ENCODE data around the gene DDX11.
"Not testable (repeated sequence)": the region's sequence is repeated elsewhere in the genome, so short reads cannot be mapped to it uniquely, and the experiment has no call there.

DDX11 gene

DNA sequence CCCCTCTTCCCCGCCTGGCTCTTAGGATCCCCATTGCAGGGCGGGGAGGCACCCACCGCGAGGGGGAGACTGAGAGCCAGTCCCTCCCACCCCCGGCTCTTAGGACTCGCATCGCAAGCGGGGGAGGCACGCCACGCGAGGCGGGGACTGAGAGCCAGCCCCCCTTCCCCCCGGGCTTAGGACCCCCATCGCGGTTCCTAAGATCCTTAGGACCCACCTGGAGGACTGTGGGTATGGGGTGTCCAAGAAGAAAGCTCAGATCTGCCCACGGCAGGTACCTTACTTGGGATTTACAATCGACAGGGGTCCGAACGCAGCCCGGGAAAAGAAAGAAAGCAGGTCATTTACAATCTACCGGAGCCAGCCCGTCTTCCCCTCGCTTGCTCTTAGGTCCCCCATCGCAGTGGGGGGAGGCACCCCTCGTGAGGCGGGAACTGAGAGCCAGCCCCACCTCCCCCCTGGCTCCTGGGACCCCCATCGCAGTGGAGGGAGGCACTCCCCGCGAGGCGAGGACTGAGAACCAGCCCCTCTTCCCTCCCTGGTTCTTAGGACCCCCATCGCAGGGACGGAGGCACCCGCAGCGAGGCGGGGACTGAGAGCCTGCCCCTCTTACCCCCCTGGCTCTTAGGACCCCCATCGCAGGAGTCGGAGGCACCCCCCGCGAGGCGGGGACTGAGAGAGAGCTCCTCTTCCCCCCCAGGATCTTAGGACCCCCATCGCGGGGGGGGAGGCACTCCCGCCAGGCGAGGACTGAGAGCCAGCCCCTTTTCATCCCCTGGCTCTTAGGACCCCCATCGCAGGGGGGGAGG is 43.7 kb downstream of the DDX11 start:
- peak overlapping the region; percentile 34 for H3K4me3 ChIP-seq (ENCODE audit: low read length)
- TF ChIP-seq ZNF274 (IDR thresholded peaks at IDR 0.05; ENCODE audit: low read depth, low read length): no peak

- TF ChIP-seq ZNF274 (IDR thresholded peaks at IDR 0.05; ENCODE audit: low read depth, low read length): no peak
- peak overlapping the region; percentile 47; the same call in 1 of the 2 replicates for H3K4me3 ChIP-seq (ENCODE audit: low read length)
Measured at GRCh38 chr12:31118347-31119191, 44.9 kb downstream of the DDX11 start.

GRCh38 chr12:31119192-31119802 is 45.6 kb downstream of the DDX11 start:
- no peak for TF ChIP-seq ZNF274 (IDR thresholded peaks at IDR 0.05; ENCODE audit: low read depth, low read length)
- no peak overlapping the region; the same call in 1 of the 2 replicates for H3K4me3 ChIP-seq (ENCODE audit: low read length)

GRCh38 chr12:31119803-31120211 is 46.1 kb downstream of the DDX11 start:
- no peak overlapping the region for H3K4me3 ChIP-seq (ENCODE audit: low read length)
- no peak for TF ChIP-seq ZNF274 (IDR thresholded peaks at IDR 0.05; ENCODE audit: low read depth, low read length)

DNA sequence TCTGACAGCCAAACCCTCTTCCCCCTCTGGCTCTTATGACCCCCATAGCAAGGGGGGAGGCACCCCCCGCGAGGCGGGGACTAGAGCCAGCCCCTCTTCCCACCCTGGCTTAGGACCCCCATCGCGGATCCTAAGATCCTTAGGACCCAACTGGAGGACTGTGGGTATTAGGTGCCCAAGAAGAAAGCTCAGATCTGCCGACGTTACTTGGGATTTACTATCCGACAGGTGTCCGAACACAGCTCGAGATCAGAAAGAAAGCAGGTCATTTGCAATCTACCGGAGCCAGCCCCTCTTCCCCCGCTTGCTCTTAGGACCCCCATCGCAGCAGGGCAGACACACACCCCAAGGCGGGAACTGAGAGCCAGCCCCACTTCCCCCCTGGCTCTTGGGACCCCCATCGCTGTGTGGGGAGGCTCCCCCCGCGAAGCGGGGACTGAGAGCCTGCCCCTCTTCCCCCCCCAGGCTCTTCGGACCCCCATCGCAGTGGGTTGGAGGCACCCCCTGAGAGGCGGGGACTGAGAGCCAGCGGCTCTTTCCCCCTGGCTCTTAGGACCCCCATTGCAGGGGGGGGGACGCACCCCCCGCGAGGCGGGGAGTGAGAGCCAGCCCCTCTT is 46.8 kb downstream of the DDX11 start:
- H3K4me3 ChIP-seq (ENCODE audit: low read length): no peak overlapping the region
- no peak for TF ChIP-seq ZNF274 (IDR thresholded peaks at IDR 0.05; ENCODE audit: low read depth, low read length)

GRCh38 chr12:31121022-31121728 is 47.5 kb downstream of the DDX11 start:
- H3K4me3 ChIP-seq (ENCODE audit: low read length): not testable (repeated sequence)

DNA sequence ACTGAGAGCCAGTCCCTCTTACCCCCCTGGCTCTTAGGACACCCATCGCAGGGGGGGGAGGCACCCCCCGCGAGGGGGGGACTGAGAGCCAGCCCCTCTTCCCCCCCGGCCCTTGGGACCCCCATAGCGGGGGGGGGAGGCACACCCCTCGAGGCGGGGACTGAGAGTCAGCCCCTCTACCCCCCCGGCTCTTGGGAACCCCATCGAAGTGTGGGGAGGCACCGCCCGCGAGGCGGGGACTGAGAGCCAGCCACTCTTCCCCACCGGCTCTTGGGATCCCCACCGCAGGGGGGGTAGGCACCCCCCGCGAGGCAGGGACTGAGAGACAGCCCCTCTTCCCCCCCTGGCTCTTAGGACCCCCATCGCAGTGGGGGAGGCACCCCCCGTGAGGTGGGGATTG is 48.8 kb downstream of the DDX11 start:
- no peak for TF ChIP-seq ZNF274 (IDR thresholded peaks at IDR 0.05; ENCODE audit: low read depth, low read length)
- no peak overlapping the region for H3K4me3 ChIP-seq (ENCODE audit: low read length)

DNA sequence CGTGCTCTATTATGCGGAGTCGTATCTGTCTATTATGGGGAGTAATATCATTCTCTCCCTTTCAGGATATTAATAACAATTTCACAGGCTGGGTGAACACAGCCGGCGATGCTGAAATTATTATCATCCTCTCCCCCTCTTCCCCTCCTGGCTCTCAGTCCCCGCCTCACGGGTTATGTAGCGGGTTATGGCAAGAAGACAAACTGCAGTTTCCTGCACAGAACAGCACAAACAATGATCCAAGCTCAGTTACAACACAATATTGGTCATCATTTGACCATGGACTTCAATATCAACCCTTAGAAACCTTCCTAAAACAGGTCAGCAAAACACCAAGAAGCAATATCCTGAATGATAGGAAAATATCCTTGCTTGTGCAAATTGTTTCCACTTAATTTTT is 50.5 kb downstream of the DDX11 start:
- H3K4me3 ChIP-seq (ENCODE audit: low read length): not testable (repeated sequence)

GRCh38 chr12:31125171-31125570 is 51.5 kb downstream of the DDX11 start:
- not testable (repeated sequence) for H3K4me3 ChIP-seq (ENCODE audit: low read length)

GRCh38 chr12:31127209-31127848 is 53.7 kb downstream of the DDX11 start:
- not testable (repeated sequence) for H3K4me3 ChIP-seq (ENCODE audit: low read length)

GRCh38 chr12:31136581-31136980 is 62.9 kb downstream of the DDX11 start:
- not testable (repeated sequence) for H3K4me3 ChIP-seq (ENCODE audit: low read length)

- H3K4me3 ChIP-seq (ENCODE audit: low read length): not testable (repeated sequence)
Measured at GRCh38 chr12:31144768-31145167, 71.1 kb downstream of the DDX11 start.

DNA sequence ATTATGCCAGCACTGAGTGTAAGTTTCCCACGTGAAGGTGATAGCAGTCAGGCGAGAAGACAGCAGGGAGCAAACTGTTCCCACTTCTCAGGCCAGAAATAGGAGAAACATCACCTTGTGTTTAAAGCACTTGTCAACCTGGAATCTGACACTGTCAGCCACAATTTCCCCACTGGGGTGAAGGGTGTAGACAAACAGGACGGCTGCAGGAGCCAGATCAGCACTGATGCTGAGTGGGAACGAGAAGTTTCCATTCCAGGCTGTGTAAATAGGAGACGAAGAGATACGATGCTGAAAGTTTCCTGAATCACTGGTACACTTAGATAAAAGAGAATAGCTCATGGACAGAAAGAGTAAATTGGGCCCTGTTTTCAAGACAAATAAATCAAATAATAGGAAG is 71.6 kb downstream of the DDX11 start:
- H3K4me3 ChIP-seq (ENCODE audit: low read length): not testable (repeated sequence)

GRCh38 chr12:31147415-31147814 is 73.8 kb downstream of the DDX11 start:
- H3K4me3 ChIP-seq (ENCODE audit: low read length): not testable (repeated sequence)

DNA sequence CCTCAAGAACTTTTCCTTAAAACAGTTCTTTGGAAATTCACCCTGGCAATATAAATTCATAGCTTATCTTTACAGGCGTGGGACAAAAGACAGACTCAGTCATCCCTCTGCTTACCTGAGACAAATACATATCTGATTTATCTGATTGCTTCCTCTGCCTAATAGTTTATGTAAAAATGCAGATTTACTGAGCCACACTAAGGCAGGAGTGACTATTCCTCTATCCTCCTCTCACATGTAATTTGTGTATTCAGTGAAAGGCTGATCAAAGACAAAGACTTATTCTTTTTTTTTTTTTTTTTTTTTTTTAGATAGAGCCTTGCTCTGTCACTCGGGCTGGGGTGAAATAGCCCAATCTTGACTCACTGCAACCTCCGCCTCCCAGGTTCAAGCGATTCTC is 77.1 kb downstream of the DDX11 start:
- H3K4me3 ChIP-seq (ENCODE audit: low read length): not testable (repeated sequence)
